NB4 (cell line): ENCODE measurements around the gene MESD.

ENCODE experiments used
- DNase-seq: peaks from one replicate; pipeline ENCODE4 v3.0.0; 2010; ENCODE audit warnings: low read depth
- H3K4me3 ChIP-seq: one replicate; pipeline ENCODE4 v1.5.1; 2011; ENCODE audit warnings: mild to moderate bottlenecking, low read depth, low read length, moderate library complexity
- MYC ChIP-seq: IDR thresholded peaks from 2 replicates; pipeline ENCODE4 v1.6.1; 2011; ENCODE audit warnings: low read depth, low read length
- POLR2A ChIP-seq: IDR thresholded peaks from 2 replicates; pipeline ENCODE4 v1.6.1; 2011; ENCODE audit warnings: mild to moderate bottlenecking; ENCODE audit not compliant: insufficient read length; ENCODE audit errors: extremely low read depth
- TF ChIP-seq, protein P1 (sequence below): IDR thresholded peaks from 2 replicates; pipeline ENCODE4 v1.6.1; 2011; ENCODE audit warnings: low read depth, low read length
- TF ChIP-seq, protein P2 (sequence below): IDR thresholded peaks from one replicate; pipeline ENCODE4 v1.5.1; 2012; ENCODE audit warnings: low read depth, low read length

The MESD gene

DNA sequence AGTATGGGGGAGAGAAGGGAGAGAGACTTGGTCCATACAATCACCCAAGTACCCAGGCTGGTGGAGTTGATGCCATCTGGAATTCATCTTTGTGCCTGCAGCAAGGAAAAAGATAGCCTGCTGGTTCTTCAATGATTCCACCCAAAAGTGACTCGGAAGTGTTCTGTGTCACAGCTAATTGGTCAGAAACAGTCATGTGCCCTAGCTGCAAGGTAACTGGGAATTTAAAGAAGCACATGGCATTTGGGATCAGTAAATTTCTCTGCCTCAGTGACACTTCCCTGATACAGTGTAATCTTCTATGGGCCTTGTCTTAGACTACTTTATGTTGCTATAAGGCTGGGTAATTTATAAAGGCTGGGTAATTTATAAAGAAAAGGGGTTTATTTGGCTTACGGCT is 28.6 kb upstream of the MESD start:
- H3K4me3 ChIP-seq = no peak overlapping the region
- TF ChIP-seq, protein P1, sequence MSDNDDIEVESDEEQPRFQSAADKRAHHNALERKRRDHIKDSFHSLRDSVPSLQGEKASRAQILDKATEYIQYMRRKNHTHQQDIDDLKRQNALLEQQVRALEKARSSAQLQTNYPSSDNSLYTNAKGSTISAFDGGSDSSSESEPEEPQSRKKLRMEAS = peak; percentile 39; the same call in 1 of the 2 replicates
- no peak for TF ChIP-seq MYC
- no peak for DNase-seq

DNA sequence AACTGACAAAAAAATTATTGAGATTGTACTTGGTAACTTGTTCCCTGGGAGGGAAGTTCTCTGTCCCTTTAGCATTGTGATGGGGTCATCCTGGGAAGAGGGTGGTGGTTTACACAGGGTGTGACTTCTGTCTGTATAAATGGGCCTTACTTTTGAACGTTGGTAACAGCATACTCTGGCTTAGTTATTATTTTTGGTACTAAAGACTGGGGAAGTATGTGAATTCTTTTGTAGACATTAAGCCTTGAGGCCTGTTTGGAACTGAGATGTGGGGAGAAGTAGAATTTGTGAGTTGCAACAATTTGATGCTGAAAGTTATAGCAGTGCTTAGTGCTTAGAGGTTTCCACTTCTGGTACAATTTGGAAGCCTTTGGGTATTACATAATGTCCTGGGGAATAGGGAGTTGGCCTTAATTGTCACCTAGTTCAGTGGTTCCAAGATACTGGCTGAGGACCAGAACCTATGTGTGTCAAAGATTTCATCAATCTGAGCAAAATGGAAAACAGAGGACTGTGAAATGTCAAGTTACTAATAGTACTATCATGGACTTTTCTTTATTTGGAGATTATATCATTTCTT is 27.0 kb upstream of the MESD start:
- no peak for DNase-seq
- no peak overlapping the region for H3K4me3 ChIP-seq
- TF ChIP-seq MYC (no peak), POLR2A (no peak)
- TF ChIP-seq, protein P1 = no peak
- TF ChIP-seq, protein P2, sequence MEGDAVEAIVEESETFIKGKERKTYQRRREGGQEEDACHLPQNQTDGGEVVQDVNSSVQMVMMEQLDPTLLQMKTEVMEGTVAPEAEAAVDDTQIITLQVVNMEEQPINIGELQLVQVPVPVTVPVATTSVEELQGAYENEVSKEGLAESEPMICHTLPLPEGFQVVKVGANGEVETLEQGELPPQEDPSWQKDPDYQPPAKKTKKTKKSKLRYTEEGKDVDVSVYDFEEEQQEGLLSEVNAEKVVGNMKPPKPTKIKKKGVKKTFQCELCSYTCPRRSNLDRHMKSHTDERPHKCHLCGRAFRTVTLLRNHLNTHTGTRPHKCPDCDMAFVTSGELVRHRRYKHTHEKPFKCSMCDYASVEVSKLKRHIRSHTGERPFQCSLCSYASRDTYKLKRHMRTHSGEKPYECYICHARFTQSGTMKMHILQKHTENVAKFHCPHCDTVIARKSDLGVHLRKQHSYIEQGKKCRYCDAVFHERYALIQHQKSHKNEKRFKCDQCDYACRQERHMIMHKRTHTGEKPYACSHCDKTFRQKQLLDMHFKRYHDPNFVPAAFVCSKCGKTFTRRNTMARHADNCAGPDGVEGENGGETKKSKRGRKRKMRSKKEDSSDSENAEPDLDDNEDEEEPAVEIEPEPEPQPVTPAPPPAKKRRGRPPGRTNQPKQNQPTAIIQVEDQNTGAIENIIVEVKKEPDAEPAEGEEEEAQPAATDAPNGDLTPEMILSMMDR = no peak

DNA sequence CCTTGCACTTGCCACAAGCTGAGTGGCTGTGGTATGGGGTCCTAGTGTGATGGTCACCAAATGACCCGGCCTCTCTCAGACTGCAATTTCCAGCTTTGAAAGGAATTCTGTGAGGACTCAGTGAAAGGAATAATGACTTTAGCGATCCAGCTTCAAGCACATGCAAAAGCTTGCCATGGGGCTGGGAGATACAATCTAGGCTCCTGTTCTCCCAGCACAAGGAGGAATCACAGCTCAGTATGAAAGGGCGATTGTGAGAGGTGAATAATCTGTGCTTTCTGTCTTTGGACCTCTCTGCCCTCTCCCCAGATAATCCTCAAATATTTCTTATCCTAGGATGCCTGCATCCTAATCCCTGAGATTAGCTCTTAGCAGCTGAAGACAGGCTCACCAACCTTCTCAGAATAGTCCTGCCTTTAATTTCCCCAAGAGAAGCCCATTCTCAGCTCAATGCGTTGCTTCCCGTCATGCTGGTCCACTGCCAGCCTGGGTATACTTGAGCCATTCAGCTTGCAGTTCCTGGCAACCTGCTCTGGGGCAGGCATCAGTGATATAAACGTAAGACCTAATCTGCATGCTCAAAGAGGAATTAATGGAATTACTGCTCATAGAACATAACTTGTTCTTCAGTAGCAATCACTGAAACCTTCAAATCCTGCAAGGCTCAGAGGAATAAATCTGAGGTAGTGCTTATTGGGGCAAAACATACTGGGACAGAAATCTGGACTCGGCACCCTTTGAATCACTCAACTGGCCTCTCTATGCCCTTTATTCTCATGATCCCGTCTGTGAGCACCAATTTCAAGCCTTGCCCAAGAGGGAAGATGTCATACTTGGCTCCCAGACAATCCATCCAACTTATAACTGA is 26.2 kb upstream of the MESD start:
- DNase-seq = no peak
- TF ChIP-seq, protein P2 = no peak
- H3K4me3 ChIP-seq = no peak overlapping the region

DNA sequence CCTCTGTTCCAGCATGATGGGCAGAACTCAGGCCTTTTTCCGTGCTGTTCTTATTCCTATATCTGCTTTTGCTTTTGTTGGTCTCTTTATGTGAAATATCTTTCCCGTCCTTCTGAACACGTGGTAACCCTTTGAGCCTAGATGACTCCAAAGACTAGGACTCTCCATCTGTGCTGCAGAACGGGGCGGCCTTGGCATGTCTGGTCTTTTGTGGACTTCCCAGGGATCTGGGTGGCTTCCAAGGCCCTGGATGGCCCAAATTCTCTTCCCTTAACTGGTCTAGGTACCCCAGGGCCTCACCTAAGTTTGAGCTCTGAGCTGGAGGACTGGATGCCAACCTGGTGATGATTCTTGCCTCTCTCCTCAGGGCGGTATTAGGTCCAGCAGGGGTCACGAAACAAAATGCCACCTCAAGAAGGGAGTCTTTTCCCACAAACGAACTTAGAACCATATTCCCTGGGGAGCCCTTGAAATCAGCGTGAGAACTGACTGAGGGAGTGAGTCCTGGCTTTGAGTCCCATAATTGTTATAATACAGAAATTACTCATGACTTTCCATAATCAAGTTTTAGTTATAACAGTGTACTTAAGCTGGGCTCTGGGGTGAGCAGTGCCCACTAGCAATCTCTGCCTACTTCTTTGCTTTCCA is 25.0 kb upstream of the MESD start:
- no peak overlapping the region for H3K4me3 ChIP-seq
- DNase-seq = no peak
- TF ChIP-seq MYC (no peak), POLR2A (no peak)
- TF ChIP-seq, protein P2 = no peak
- TF ChIP-seq, protein P1 = no peak

DNA sequence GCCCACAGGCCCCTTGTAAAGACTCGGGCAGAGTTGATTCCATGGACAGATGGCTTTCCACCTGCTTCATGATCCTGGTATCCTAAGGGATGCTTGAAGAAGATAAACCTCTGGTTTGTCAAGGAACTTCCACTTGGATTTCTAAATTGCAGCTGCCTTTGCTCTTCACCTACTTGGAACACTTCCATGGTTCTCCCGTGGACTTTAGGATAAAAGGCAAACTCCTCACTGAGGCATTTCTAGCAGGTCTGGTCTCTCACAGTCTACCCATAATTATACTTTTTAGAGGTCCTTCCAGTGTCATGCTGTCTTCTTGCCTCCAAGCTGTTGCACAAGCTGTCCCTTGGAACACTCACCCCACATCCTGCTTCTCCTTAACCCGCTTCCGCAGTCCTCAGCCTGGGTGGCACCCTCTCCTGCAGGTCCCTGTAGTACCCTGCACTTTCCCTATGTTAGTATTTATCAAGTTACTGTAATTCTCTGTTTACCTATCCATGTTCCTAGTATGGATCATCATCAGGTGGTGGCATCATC is 23.8 kb upstream of the MESD start:
- no peak for DNase-seq
- no peak overlapping the region for H3K4me3 ChIP-seq
- TF ChIP-seq MYC (no peak), POLR2A (no peak)

DNA sequence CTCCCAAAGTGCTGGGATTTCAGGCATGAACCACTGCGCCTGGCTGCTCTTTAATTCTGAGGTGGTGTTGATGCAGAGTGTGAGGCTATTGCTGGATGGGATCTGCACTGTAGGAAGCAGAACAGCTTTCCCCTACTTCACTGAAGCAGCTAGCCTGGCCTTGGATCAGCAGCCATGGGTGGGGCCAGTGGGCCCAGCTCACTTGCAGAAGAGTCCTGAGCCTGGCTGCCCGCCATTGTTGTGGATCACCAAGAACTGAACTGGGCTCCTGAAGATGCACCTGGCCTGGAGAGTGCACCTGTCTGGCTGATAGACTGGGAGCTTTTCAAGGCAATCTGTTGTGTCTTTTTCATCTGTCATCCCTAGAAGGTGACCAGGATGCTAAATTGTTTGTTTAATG is 23.0 kb upstream of the MESD start:
- H3K4me3 ChIP-seq = no peak overlapping the region
- TF ChIP-seq, protein P2 = no peak
- no peak for TF ChIP-seq MYC
- TF ChIP-seq, protein P1 = no peak
- TF ChIP-seq POLR2A = no peak
- DNase-seq = no peak
